Posterior vena cava (tissue), 2 donors: ENCODE data around the gene RASL10A. TPM values are rescaled to one million over a fixed set of nuclear protein-coding genes. Genes with fewer than 3 reads are reported as not detected.

Experiments used
- DNase-seq: peaks from one replicate; pipeline ENCODE4 v3.0.0-alpha.2; 2020; ENCODE audit warnings: low spot score
- intact Hi-C, 2 donors: fragments of 100-400 bp; cut with DNase I; formaldehyde crosslinking; loops; one replicate each; pipeline versions ENCODE4 v1.14.1 to v1.14.2; 2022 to 2023
- total RNA-seq, 2 donors: library from RNA; stranded (reverse); fragmentation: NEBNext Ultra II Directional; extraction: Animal tissue kit (Norgen Biotek cat#: 25700); gene quantifications; one replicate each; pipeline ENCODE4 v1.2.1, GENCODE V29; 2021
- donor health status: DM: yes; HTN: yes; CAD: no.
- donor health status: DM: yes; HTN: yes; CAD: no.

Gene RASL10A
- total RNA-seq, 2 donors from 2014 or later: 0.71 to 1.9 TPM

GRCh38 chr22:29308791-29309262, 6.7 kb downstream of the RASL10A start:
- intact Hi-C loops: no loop called here
- peak; percentile 81 for DNase-seq

GRCh38 chr22:29308148-29308790, 7.2 kb downstream of the RASL10A start:
- intact Hi-C loops: no loop called here
- DNase-seq: peak; percentile 82

DNA sequence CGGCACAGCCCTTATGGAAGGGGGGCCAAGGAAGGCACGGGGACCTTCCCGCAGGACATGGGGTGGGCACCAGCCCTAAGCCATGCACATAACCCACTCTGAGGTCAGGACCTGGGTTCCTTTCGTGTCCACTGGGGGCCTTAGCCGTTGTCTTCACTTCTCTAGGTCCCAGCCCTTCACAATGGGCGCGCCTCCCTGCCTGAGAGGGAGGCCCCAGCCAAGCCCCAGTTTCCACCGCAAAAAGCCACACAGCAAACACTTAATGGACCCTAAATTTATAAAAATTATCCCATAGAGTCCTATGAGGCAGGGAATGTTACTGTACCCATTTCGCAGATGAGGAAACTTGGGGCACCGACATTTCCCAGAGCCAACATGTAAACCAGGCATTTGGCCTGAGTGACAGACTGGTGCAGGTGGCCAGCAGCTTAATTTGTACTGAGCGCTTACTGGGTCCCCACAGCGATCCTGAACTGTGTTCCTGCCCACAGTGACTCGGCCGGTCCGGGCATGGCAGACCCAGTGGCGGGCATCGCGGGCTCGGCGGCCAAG, 7.8 kb downstream of the RASL10A start:
- intact Hi-C loops: no loop called here
- no peak for DNase-seq

DNA sequence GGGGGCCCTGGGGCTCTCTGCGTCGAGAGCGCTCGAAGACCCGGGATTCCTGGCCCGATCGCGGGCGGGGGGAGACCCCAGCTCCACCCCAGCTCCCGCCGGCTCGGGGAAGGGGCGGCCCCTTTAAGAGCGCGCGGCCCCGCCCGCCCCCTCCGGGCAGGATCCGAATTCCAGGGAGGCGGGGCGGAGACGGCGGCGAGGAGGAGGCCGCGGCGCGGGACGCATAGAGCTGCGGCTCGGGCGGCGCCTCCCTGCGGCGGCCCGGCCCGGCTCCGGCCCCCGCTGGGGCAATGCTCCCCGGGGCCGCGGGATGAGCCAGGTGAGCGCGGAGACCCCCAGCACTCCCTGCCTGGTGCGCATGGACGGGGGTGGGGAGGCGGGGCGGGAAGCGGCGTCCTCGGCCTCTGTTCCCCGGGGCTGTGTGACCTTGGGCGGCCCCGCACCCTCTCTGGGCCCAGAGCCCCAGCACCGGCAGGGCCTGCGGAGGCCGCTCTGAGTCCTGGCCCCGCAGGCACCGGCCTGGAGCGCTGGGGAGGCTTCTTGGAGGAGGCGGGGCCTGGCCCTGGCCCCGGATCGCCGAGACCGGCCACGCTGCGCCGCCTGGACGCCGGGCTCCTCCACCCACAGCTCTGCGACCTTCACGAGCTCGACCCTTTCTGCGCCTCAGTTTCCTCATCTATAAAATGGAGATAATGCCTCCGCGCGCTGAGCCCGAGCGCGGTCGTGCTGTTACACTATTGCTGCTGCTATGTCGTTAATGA, 8.5 kb downstream of the RASL10A start:
- peak; percentile 94 for DNase-seq
- intact Hi-C loops: no loop called here

GRCh38 chr22:29306175-29306834, 9.2 kb downstream of the RASL10A start, which contains the start of gene GAS2L1:
TSS of gene GAS2L1 (plus strand) at chr22:29306650. CDS start at chr22:29308106, 1,456 bp downstream.
- intact Hi-C loops: no loop called here
- peak; percentile 95 for DNase-seq

DNA sequence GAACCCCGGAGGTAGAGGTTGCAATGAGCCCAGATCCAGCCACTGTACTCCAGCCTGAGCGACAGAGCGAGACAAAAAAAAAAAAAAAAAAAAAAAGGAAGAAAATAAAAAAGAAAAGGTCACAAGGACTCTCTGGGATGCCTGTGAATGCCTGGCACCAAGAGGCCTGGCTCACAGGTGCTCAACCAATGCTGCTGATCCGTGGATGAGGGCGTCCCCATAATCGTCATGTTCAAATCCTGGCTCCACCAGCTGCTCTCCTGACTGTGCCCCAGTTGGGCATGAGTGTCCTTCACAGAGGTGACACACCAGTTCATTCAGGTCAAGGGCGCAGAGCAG, 9.7 kb downstream of the RASL10A start:
- no peak for DNase-seq
- intact Hi-C loops: no loop called here

DNA sequence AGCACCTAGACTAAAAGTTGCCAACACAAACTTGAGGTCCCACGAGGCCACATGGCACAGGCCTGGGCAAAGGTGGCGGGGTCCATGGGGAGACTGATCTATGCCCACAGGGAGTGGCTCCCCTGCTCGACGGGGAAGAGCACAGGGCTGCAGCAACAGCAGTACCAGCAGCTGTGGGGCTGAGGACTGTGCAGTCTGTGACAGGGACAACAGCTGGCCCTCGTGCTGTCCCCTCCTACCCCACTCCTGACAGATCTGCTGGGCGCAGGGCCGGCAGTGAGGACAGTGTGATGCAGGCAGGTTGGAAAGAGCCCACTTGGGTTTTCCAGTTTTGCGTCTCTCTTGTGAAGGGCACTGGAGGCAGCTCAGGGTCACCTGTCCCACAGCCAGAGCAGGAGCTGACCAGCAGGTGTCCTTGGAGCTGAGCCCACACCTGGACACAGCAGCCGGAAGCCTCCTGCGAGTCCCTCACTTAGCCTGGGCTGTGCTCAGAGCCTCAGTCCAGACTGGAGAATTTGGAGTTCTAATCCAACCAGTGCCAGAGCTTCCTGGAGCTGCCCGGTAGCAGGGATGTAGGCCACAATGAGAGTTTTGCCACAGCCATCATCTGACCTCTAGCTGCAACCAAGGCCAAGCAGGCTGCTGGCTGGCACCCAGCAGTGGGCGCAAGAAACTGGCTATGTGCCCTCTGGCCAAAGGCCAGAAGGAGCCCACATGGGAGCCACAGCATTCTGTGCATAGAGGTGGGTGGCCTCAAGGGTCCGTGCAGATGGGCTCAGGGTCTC, 12.6 kb downstream of the RASL10A start:
- intact Hi-C loops: no loop called here
- no peak for DNase-seq

DNA sequence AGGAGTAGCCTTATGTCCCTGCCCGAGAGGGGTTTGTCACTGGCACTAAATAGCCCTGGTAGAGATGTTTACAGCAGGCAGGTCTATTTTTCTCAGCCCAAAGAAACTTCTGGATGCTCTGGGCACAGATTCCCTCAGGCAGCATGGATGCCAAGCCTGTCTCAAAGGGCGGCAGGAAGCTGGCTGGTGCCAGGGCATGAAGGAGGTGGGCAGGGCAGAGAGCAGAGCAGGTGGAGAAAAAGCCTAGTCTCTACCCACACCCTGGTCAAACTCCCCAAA, 13.2 kb downstream of the RASL10A start:
- DNase-seq: no peak
- intact Hi-C loops: no loop called here

- no peak for DNase-seq
- intact Hi-C loops: no loop called here
Measured at GRCh38 chr22:29301716-29302401, 13.6 kb downstream of the RASL10A start.

DNA sequence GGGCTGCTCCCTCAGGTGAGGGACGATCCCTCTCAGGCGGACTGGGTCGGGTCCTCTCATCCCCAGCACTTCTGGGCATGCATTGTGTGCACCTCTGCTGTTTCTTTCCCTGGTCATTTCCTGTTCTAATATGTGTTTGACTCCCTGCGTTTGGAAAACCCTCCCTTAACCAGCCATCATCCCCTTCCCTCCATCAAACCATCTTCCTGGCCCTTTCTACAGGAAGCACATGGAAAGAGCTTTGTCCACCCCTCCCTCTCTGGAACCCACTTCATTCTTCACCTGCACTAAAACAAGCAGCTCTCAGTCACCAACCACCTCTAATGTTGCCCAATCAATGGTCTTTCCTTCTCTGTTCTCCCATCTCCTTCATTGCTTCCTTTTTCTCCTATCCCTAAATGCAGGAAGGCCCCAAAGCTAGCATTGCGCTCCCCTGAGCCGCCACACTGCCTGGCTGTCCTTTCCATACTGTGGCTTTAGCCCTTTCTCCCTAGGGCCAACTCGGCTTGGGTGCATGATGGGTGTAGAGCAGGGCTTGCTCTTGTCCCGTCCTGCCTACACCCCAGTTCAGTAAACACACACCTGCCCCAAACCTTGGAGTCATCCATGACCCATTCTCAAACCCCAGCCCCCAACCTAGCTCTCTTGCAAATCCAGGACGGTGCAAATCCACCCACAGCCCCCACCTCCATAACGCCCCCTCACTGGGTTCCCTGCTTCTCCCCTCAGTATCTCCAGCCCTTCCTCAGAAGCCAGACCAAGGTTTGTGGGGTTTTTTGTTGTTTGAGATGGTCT, 14.5 kb downstream of the RASL10A start:
- intact Hi-C loops: no loop called here
- DNase-seq: no peak

DNA sequence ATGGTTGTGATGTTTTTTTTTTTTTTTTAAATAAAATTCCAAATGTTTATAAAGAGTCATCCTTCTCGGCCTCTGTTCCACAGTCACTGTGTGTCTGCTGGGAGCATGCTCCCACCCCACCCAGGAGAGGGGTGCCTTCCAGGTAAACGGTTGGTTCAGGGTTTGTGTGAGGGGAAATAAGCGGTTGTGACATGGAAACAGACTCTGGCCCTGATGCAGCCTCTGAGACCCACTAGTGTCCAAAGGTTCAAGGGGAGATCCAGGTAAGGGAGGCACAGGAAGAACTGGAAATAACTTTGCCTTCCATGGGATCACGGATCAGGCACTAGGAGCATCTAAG, 15.1 kb downstream of the RASL10A start:
- intact Hi-C loops: no loop called here
- DNase-seq: no peak

DNA sequence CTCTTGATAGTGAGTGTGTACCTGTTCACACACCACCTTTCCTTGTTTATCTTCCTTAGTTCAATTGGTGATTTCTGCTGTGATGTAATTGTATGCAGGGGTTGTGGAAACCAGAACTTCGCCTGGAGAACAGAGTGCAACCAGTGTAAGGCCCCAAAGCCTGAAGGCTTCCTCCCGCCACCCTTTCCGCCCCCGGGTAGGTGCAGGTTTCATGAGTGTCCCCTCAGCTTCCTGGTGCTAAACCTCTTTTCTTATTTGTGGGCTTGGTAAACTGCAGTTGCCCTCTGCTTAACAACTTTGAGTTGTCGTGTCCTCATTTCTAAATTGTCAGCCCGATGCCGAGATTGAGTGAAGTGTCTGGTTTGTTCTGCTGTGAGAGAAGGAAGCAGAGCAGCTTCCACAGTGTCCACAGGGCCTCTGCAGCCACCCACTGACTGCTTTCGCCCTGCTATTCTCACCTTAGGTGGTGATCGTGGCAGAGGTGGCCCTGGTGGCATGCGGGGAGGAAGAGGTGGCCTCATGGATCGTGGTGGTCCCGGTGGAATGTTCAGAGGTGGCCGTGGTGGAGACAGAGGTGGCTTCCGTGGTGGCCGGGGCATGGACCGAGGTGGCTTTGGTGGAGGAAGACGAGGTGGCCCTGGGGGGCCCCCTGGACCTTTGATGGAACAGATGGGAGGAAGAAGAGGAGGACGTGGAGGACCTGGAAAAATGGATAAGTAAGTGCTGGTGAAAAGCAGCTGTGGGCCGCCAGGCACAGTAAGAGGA, 16.2 kb downstream of the RASL10A start:
- DNase-seq: no peak
- intact Hi-C loops: no loop called here

DNA sequence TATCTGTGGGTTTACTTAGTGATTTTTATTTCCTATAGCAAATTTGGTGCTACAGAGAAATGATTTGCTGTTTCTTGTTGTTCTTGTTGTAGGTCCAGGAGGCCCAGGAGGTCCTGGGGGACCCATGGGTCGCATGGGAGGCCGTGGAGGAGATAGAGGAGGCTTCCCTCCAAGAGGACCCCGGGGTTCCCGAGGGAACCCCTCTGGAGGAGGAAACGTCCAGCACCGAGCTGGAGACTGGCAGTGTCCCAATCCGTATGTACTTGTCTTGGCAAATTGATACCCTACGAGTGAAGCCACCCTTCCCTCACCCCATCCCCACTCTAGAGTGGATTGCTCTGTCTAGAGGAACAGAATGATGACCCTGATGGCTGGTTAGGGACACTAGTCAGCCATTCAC, 16.9 kb downstream of the RASL10A start:
- intact Hi-C loops: no loop called here
- DNase-seq: no peak

DNA sequence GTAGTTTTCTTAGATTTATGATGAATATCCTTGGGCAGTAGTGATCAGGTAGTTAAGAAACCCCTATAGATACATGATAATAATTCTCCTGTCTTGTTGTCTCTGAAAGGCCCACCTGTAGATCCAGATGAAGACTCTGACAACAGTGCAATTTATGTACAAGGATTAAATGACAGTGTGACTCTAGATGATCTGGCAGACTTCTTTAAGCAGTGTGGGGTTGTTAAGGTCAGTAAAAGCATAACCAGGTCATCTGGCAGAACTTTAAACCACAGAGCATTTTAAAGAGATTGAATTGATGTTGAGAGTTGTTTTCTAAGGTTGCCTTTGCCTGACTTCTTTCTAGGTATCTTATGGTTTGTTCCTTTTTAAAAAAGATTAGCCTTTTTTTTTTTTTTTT, 23.1 kb downstream of the RASL10A start:
- DNase-seq: no peak
- intact Hi-C loops: no loop called here

DNA sequence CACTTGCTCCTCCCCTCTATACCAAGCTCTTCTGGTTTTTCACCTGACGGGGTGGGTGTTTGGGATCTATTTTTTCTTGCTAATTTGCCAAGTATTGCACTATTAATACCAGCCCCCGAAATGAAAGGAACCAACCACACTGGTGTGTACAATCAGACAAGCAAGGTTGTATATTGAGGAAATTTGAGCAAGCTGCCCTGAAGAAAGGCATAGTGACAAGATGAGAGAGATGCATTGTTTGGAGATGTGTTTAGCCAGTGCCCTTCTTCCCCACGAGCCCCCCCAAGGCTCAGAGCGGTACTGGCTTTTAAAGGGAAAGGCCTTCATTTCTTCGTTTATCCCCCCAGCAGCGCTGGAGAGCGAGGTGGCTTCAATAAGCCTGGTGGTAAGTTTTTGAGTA, 24.3 kb downstream of the RASL10A start:
- no peak for DNase-seq
- intact Hi-C loops: no loop called here

DNA sequence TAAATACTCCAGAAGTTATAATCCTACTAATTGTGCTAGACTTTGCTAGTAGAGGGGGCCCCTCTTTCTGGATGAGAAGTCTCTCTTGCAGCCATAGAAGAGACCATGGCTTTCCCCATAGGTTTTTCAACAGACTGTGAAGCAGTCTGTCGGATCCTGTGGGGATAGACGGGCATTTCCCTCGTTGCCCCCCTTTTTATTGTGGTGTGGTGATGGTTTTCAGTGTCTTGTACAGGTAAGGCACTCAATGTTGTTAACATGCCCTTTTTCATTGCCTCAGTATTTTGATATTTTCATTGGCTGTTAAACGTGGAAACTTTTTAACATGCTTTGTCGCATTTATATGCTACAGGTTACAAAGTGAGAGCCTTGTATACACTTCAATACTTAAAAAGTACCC, 25.4 kb downstream of the RASL10A start:
- intact Hi-C loops: no loop called here
- DNase-seq: no peak

DNA sequence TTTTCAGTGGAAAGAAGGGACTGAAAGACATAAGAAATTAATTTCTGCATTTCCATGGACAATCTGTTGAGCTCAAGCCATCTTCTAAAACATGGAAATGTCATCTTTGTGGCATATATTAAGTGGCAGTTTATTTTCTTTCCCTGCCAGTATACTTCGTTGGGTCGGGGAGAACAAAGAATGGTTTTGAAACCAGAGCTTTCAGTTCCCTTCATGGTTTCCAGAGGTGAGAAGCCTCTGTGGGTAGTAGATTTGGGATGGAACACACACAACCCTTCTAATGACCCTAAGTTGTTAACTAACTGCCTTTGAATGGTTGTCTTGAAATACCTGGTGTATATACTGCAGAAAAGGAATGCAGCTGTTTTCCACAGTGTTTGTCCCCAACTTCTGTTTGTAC, 26.7 kb downstream of the RASL10A start:
- intact Hi-C loops: no loop called here
- no peak for DNase-seq

- intact Hi-C loops: no loop called here
- DNase-seq: no peak
Measured at GRCh38 chr22:29284196-29284595, 31.3 kb downstream of the RASL10A start.
